IMR-90 (cell line): ENCODE measurements around the gene SPEF2. TPM values are rescaled to one million over a fixed set of nuclear protein-coding genes. Genes with fewer than 3 reads are reported as not detected.

Experiments used
- ATAC-seq: fragments of 200-7000 bp; cut with Tn5 transposase; 2 replicates; pipeline ENCODE4 v1.9.1; 2020; ENCODE audit warnings: low read depth, mild to moderate bottlenecking, moderate library complexity
- BruUV-seq: library from RNA; stranded (reverse); fragments of 400-500 nt; replicated peaks from 2 replicates; lab custom pipeline; 2021; lab: Mats Ljungman, UMichigan
- CTCF ChIA-PET: fragments of 300-600 bp; formaldehyde crosslinking; extraction: SDS; loops from one replicate; lab custom pipeline; 2021; ENCODE audit warnings: antibody characterized with exemption; lab: Yijun Ruan, JAX
- POLR2A ChIA-PET: fragments of 300-600 bp; sonication (Branson Sonifier 250); formaldehyde crosslinking; loops from one replicate; lab custom pipeline; 2022; ENCODE audit warnings: antibody characterized with exemption; ENCODE audit not compliant: unreplicated experiment; lab: Charles Lee
- DNase-seq: peaks from one replicate; pipeline ENCODE4 v3.0.0; 2013
- H2AFZ ChIP-seq: replicated peaks from 2 replicates; pipeline ENCODE3; 2013; ENCODE audit warnings: low read length, mild to moderate bottlenecking; ENCODE audit not compliant: poor library complexity
- H2AK5ac ChIP-seq: 2 replicates; pipeline ENCODE4 v1.6.1; 2013; ENCODE audit warnings: low read depth, low read length, inconsistent platforms
- H2AK9ac ChIP-seq: replicated peaks from 2 replicates; pipeline ENCODE3; 2013; ENCODE audit warnings: mild to moderate bottlenecking, low read depth, low read length, moderate library complexity; ENCODE audit not compliant: poor library complexity
- H2BK120ac ChIP-seq: 2 replicates; pipeline ENCODE4 v1.6.1; 2013; ENCODE audit warnings: low read depth, low read length, inconsistent platforms
- H2BK15ac ChIP-seq: 3 replicates; pipeline ENCODE4 v1.6.1; 2013; ENCODE audit warnings: low read depth, low read length, inconsistent platforms
- H2BK20ac ChIP-seq: 2 replicates; pipeline ENCODE4 v1.6.1; 2013; ENCODE audit warnings: low read depth, mild to moderate bottlenecking, inconsistent platforms, low read length, moderate library complexity
- H2BK5ac ChIP-seq: 2 replicates; pipeline ENCODE4 v1.6.1; 2013; ENCODE audit warnings: mild to moderate bottlenecking, low read depth, low read length, inconsistent platforms; ENCODE audit not compliant: poor library complexity, severe bottlenecking
- H3K14ac ChIP-seq: replicated peaks from 2 replicates; pipeline ENCODE4 v1.6.1; 2013; ENCODE audit warnings: low read depth, low read length, inconsistent platforms
- H3K18ac ChIP-seq: 2 replicates; pipeline ENCODE4 v1.6.1; 2013; ENCODE audit warnings: low read depth, low read length, control low read depth
- H3K23ac ChIP-seq: 2 replicates; pipeline ENCODE4 v1.6.1; 2013; ENCODE audit warnings: low read depth, low read length, inconsistent platforms
- H3K27ac ChIP-seq: 2 replicates; pipeline ENCODE4 v1.5.1; 2013; ENCODE audit warnings: mild to moderate bottlenecking, control low read depth, low read length; ENCODE audit not compliant: insufficient read depth
- H3K27me3 ChIP-seq: 2 replicates; pipeline ENCODE4 v1.6.1; 2013; ENCODE audit warnings: low read length; ENCODE audit not compliant: control insufficient read depth, insufficient read depth
- H3K36me3 ChIP-seq: 2 replicates; pipeline ENCODE4 v1.6.1; 2013; ENCODE audit warnings: low read length, mixed read lengths; ENCODE audit not compliant: control insufficient read depth, insufficient read depth
- H3K4ac ChIP-seq: 2 replicates; pipeline ENCODE4 v1.6.1; 2013; ENCODE audit warnings: low read depth, low read length, inconsistent platforms
- H3K4me1 ChIP-seq: 2 replicates; pipeline ENCODE4 v1.6.1; 2013; ENCODE audit warnings: low read length, mixed read lengths; ENCODE audit not compliant: control insufficient read depth, insufficient read depth
- H3K4me2 ChIP-seq: 2 replicates; pipeline ENCODE4 v1.6.1; 2013; ENCODE audit warnings: low read depth, mild to moderate bottlenecking, control low read depth, low read length, moderate library complexity
- H3K4me3 ChIP-seq: 2 replicates; pipeline ENCODE4 v1.5.1; 2013; ENCODE audit warnings: low read depth, mild to moderate bottlenecking, control low read depth, low read length, moderate library complexity; ENCODE audit not compliant: insufficient read depth
- H3K56ac ChIP-seq: 2 replicates; pipeline ENCODE4 v1.6.1; 2013; ENCODE audit warnings: low read length, inconsistent platforms; ENCODE audit not compliant: insufficient read depth; ENCODE audit errors: extremely low read depth
- H3K79me1 ChIP-seq, 2 experiments: 2 replicates each; pipeline ENCODE4 v1.6.1; 2013; ENCODE audit warnings: low read length in 2 of 2, inconsistent platforms in 1 of 2, low read depth in 1 of 2
- H3K9ac ChIP-seq: 2 replicates; pipeline ENCODE4 v1.6.1; 2013; ENCODE audit warnings: low read depth, low read length, control low read depth
- H3K9me1 ChIP-seq: 2 replicates; pipeline ENCODE4 v1.6.1; 2013; ENCODE audit warnings: low read length, inconsistent platforms; ENCODE audit not compliant: insufficient read depth
- H3K9me3 ChIP-seq: 2 replicates; pipeline ENCODE4 v1.6.1; 2013; ENCODE audit warnings: low read length; ENCODE audit not compliant: control insufficient read depth, insufficient read depth
- H4K20me1 ChIP-seq: 2 replicates; pipeline ENCODE4 v1.6.1; 2013; ENCODE audit warnings: low read length, inconsistent platforms; ENCODE audit not compliant: insufficient read depth
- H4K5ac ChIP-seq: 2 replicates; pipeline ENCODE4 v1.6.1; 2013; ENCODE audit warnings: mild to moderate bottlenecking, low read depth, low read length, control low read depth
- H4K8ac ChIP-seq, 2 experiments: 2 replicates each; pipeline ENCODE4 v1.6.1; 2013; ENCODE audit warnings: low read depth in 2 of 2, low read length in 2 of 2, control low read depth in 1 of 2, inconsistent platforms in 1 of 2
- H4K91ac ChIP-seq: 2 replicates; pipeline ENCODE4 v1.6.1; 2013; ENCODE audit warnings: low read depth, low read length, inconsistent platforms; ENCODE audit not compliant: insufficient read depth
- BHLHE40 ChIP-seq: fragments of 150-350 bp; IDR thresholded peaks from 2 replicates; pipeline ENCODE4 v1.6.1; 2016; ENCODE audit warnings: mild to moderate bottlenecking, low read depth, low read length
- ELK1 ChIP-seq: fragments of 150-350 bp; IDR thresholded peaks from 2 replicates; pipeline ENCODE4 v1.6.1; 2016; ENCODE audit warnings: low read depth, mild to moderate bottlenecking, low read length, moderate library complexity, borderline replicate concordance
- RAD21 ChIP-seq: IDR thresholded peaks from 2 replicates; pipeline ENCODE4 v1.6.1; 2012; ENCODE audit warnings: low read length, improper control_type of control experiment
- SMC3 ChIP-seq: fragments of 150-350 bp; IDR thresholded peaks from 2 replicates; pipeline ENCODE4 v1.6.1; 2016; ENCODE audit warnings: low read depth, mild to moderate bottlenecking, antibody characterized with exemption, low read length, moderate library complexity
- WGBS, 2 experiments: methylation state at CpG; one replicate each; pipeline versions ENCODE4 v1.1.5 to v1.1.7; 2013; ENCODE audit warnings: missing lambda C conversion rate in 2 of 2; ENCODE audit not compliant: insufficient read length in 1 of 2; ENCODE audit errors: extremely low coverage in 2 of 2; 5-methylcytosine and 5-hydroxymethylcytosine counted together
- dilution Hi-C: fragments of 300-500 bp; cut with HindIII; formaldehyde crosslinking; loops from one replicate; pipeline ENCODE4 v1.14.3; 2018; ENCODE audit warnings: low sequenced_read_pairs; ENCODE audit not compliant: unreplicated experiment
- in situ Hi-C: fragments of 300-500 bp; cut with MboI; formaldehyde crosslinking; loops from 3 replicates; pipeline ENCODE4 v1.14.3; 2019; ENCODE audit warnings: low sequenced_read_pairs, inconsistent platforms, mixed read lengths
- intact Hi-C: fragments of 100-400 bp; cut with micrococcal nuclease; formaldehyde crosslinking; loops from 2 replicates; pipeline ENCODE4 v1.10.0; 2022
- polyA plus RNA-seq, 3 experiments: library from polyadenylated mRNA; depleted of rRNA; stranded (reverse); fragments of >200 nt; gene quantifications; 2 replicates each; pipeline ENCODE4 v1.2.3, GENCODE V29; 2012; ENCODE audit warnings: low replicate concordance in 1 of 3
- total RNA-seq: library from RNA; depleted of rRNA; stranded (reverse); fragments of >200 nt; gene quantifications from 2 replicates; pipeline ENCODE4 v1.2.3, GENCODE V29; 2012

Gene SPEF2
- total and polyA plus RNA-seq, 2 of the 4 experiments (the other 2 are of a cell fraction) = 1.7 to 2.3 TPM

DNA sequence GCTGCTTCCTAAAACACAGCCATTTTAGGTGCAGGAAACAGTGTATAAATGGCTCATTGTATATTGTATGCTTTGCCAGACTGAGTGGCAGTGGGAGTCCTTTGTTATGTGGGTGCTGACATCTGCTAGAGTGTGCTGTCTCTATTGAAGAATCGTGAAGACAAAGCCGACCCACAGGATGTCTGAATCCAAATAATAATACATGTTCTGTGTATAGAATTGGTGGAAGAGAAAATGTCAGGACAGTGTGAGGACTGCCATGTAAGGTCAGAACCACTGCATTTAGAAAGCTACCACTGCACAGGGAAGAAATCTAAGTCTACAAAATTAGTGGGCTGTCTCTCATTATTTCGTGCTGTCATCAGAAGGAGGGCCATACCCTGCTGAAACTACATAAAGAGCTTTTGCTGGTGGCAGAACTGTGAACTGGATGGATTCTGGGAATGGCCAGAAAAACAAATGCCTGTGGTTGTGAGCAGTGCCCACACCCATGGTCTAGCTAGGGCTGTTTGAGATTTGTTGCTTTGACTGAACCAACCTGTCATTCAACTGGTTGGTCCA, 241.5 kb downstream of the SPEF2 start:
- peaks cover 11 to 29% of the 10 kb centered on the region in 2 experiments for H3K79me1 ChIP-seq
- peak overlapping the region; percentile 65 for H2AK9ac ChIP-seq
- H2BK5ac ChIP-seq = peak overlapping the region; percentile 99
- peak overlapping the region; percentile 89 for H3K4ac ChIP-seq
- H3K56ac ChIP-seq = peak overlapping the region; percentile 79
- ATAC-seq (peak; percentile 32), DNase-seq (peak; percentile 28)
- intact Hi-C loops = loop anchor here (2.0 to 5.0 kb wide), 4 partner anchors 26 to 207 kb away; no protein-coding TSS in a partner anchor
- H3K27me3 ChIP-seq = no peaks in the 10 kb centered on the region
- H4K91ac ChIP-seq = peak overlapping the region; percentile 85
- peaks cover 9% of the 10 kb centered on the region for H3K36me3 ChIP-seq
- H2BK20ac ChIP-seq = peak overlapping the region; percentile 88
- whole genome bisulfite sequencing, 2 experiments = no CpG with 5 or more reads among the region's 3 CpGs
- ChIA-PET POLR2A (interaction anchor here (0.7 kb wide), 1 partner anchor 209 kb away, joined by 5 read pairs; no protein-coding TSS in a partner anchor), CTCF (interaction anchor here (1.3 to 3.8 kb wide), 4 partner anchors 14 to 208 kb away, joined by 5 to 12 read pairs (median 6); no protein-coding TSS in a partner anchor)
- peak overlapping the region; percentile 82 to 88 for H4K8ac ChIP-seq
- H3K4me3 ChIP-seq = peak overlapping the region; percentile 37; the same call in 1 of the 2 replicates
- BruUV-seq = no TSS peak
- H3K4me1 ChIP-seq = peaks cover 14% of the 10 kb centered on the region
- peak overlapping the region; percentile 74 for H3K14ac ChIP-seq
- H3K9me3 ChIP-seq = no peaks in the 10 kb centered on the region
- no peaks in the 10 kb centered on the region for H4K20me1 ChIP-seq
- peak overlapping the region; percentile 65 for H2AK5ac ChIP-seq
- in situ Hi-C loops = no loop called here
- no peak for TF ChIP-seq RAD21
- no peak for TF ChIP-seq SMC3
- no peak for TF ChIP-seq BHLHE40
- TF ChIP-seq ELK1 = no peak
- peak overlapping the region; percentile 95 for H3K4me2 ChIP-seq
- H2BK120ac ChIP-seq = peak overlapping the region; percentile 87
- H2AFZ ChIP-seq = peak overlapping the region; percentile 48
- H3K9me1 ChIP-seq = peaks cover 6% of the 10 kb centered on the region; the same call in 1 of the 2 replicates
- dilution Hi-C loops = no loop called here
- peak overlapping the region; percentile 54; the same call in 1 of the 2 replicates for H3K9ac ChIP-seq
- peak overlapping the region; percentile 14 for H3K23ac ChIP-seq
- H4K5ac ChIP-seq = peak overlapping the region; percentile 96
- peak overlapping the region; percentile 27 for H3K27ac ChIP-seq
- H2BK15ac ChIP-seq = peak overlapping the region; percentile 91
- peak overlapping the region; percentile 90 for H3K18ac ChIP-seq
